DMS 273 treated with DMSO at 0.1 percent for 48 hours (cell line): ENCODE measurements around the gene TICAM1.
A peak's percentile ranks its signal among the peaks of the same experiment; 100 is the strongest.
"Not testable (repeated sequence)": the region's sequence is repeated elsewhere in the genome, so short reads cannot be mapped to it uniquely, and the experiment has no call there.

ENCODE experiments used
- DNase-seq: peaks from one replicate; lab custom pipeline; 2025; lab: John Stamatoyannopoulos, UW

TICAM1 gene

GRCh38 chr19:4844348-4845179 is 13.1 kb upstream of the TICAM1 start:
- DNase-seq, result no peak

DNA sequence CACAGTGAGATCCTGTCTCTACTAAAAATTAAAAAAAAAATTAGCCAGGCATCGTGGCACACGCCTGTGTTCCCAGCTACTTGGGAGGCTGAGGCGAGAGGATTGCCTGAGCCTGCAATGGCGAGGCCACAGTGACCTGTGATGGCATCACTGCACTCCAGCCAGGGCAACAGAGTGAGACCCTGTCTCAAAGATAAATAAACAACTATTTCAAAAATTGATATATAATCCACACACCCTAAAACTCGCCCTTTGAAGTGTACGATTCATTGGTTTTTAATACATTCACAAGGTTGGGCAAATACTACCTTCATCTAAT is 12.1 kb upstream of the TICAM1 start:
- no peak for DNase-seq

DNA sequence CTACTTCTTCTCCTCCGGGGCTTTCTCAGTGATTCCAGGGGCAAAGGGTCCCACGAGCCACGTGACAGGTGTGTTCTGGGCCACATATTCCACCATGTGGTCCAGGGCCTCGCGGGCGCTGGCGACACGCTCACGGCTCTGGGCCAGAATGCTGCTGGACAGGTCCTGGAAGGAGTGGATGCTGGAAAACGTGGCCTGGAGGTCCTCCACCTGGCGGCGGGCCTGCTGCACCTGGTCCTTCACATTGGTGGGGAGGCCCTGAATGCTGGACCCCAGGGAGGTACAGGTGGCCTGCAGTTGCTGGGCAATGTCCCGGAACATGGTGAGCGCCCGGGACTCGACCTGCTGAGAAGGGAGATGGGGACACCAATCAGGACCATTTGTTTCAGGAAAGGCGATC is 7.7 kb upstream of the TICAM1 start:
- no peak for DNase-seq

DNA sequence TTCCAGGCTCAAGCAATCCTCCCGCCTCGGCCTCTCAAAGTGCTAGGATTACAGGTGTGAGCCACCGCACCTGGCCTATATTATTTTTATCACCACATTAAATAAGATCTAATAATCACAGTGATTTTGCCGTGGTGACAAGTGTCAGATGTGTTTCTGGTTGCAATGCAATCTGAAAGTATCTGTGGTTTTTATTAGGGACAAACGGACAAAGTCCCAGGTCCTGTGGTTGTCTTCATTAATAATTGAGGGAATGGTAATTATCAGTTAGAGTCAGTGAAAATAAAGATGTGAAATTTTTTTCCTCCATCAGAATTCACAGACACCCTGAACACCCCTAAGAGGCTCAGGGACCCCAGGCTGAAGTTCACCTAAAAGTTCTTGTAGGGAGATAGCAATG is 1.3 kb upstream of the TICAM1 start:
- no peak for DNase-seq

GRCh38 chr19:4831979-4832340 is 448 bp upstream of the TICAM1 start:
- not testable (repeated sequence) for DNase-seq

DNA sequence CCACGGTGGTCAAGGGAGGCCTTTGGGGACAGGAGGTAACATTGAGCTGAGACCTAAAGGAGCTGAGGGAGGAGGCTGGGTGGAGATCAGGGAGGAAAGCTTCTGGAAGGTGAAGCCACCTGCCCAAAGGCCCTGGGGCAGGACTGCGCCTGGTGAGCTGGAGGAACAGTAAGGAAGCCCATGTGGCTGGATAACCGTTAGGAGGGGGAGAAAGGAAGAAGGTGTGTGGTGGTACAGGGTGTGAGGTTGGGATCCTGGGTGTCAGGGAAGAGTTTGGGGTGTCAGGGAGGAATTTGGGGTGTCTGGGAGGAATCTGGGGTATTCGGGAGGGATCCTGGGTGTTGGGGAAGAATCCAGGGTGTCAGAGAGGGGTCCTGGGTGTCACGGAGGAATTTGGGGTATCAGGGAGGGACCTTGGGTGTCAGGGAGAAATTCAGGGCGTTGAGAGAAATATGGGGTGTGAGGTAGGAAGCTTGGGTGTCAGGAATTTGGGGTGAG is 695 bp downstream of the TICAM1 start:
- no peak for DNase-seq

DNA sequence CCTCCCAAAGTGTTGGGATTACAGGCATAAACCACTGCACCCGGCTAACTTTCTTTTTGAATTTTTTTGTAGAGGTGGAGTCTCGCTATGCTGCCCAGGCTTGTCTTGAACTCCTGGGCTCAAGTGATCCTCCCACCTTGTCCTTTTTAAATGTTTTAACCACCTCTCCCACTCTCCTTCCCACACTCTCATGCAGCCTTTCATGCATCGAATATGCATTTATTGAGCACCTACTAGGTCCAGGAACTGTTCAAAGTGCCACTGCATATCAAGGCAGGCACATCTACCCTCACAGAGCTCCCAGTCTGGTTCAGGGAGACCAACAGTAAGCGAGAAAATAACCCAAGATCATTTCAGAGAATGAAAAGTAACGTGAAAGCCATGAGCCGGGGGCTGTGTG is 1.2 kb downstream of the TICAM1 start:
- DNase-seq, result no peak

DNA sequence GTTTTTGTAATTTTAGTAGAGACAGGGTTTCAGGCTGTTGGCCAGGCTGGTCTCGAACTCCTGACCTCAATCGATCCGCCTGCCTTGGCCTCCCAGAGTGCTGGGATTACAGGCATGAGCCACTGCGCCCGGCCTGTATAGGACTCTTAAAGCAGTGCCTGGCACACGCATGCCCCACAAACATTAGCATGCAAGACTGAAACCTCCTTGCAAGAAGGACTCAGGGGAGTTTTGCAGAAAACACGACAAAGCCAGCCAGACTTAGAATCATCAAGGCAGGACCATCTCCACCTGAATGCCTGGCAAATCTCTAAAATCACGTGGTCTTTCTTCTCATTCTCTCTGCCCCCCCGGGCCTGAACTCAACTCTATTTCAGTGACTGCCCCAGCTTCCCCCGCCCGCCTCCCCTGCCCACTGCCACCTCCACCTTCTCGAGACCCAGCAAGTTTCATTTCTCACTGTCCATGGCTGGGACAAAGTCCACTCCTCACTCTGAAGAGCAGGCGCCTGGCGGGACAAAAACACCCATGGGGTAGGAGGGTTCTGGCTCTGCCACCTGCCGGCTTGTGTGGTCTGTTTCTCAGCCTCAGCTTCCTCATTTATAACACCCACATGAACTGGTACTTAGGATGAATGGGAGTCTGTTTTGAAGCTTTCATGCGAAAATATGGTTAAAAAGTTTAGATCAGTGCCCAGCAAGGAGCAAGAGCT is 2.4 kb downstream of the TICAM1 start:
- no peak for DNase-seq

DNA sequence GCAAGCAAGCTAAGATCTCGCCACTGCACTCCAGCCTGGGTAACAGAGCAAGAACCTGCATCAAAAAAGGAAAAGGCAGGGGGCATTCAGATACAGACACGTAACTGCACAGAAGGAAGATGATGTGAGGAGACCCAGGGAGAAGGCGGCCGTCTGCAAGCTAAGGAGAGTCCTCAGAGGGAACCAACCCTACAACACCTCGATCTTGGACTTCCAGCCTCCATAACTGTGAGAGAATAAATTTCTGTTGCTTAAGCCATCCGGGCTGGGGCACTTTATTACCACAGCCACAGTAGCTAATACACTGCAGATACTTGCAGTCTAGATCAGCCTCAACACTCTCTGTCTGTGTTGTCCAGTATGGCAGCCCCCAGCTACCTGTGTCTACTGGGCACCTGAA is 7.9 kb downstream of the TICAM1 start:
- no peak for DNase-seq

- not testable (repeated sequence) for DNase-seq
Observed at GRCh38 chr19:4822354-4822753, 9.2 kb downstream of the TICAM1 start.

DNA sequence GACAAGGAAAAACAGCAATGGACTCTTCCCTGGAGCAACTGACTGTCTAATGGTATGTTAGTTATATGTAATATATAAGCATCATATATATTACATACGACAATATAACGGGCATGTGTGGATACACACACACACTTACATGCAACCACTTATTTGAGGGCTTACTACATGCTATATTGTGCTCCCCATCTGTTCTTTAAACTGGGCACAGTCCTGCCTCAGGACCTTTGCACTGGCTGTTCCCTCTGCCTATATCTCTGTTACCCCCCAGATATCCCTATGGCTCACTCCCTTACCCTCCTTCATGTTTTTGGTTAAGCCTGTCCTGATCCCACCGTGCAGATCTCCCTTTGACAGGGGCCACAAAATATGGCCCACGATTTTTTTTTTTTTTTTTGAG is 10.2 kb downstream of the TICAM1 start:
- no peak for DNase-seq

- DNase-seq, result no peak
Observed at GRCh38 chr19:4817467-4818277, 13.8 kb downstream of the TICAM1 start.

GRCh38 chr19:4816950-4817278 is 14.6 kb downstream of the TICAM1 start:
- no peak for DNase-seq

DNA sequence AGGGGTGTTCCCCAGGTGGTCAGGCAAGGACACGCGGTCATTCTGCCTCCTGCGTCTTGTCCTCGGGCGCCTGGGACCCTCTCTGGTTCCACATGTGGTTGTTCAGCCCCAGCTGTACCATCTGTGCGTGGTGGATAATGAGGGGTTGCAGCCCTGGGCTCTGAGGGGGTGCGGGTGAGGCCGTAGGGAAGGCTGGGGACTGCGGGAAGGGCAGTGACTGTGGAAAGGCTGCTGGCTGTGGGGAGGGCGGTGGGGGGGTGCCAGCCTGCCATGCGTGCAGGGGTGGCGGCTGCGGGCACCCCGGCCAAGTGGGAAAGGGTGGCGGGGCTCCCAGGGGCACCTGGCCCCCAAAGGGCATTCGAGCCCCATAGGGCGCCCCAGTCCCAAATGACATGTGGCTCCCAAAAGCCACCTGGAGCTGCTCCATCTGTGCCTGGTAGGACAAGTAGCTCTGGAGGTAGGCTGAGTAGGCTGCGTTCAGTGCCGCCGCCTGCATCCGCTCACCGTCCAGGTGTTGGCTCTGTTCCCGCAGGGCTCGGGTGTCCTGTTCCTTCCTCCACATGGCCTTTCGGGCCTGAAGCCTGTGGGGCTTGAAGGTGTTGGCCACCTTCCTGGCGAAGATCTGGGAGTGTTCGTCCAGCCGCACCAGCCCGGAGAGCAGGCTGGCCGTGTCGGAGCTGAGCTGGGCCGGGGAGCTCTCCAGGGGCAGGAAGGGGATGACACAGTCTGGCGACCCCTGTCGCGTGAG is 15.1 kb downstream of the TICAM1 start:
- no peak for DNase-seq

- DNase-seq, result peak; percentile 93
Observed at GRCh38 chr19:4815426-4816201, 15.9 kb downstream of the TICAM1 start.

- DNase-seq, result no peak
Observed at GRCh38 chr19:4814625-4815425, 16.7 kb downstream of the TICAM1 start.

DNA sequence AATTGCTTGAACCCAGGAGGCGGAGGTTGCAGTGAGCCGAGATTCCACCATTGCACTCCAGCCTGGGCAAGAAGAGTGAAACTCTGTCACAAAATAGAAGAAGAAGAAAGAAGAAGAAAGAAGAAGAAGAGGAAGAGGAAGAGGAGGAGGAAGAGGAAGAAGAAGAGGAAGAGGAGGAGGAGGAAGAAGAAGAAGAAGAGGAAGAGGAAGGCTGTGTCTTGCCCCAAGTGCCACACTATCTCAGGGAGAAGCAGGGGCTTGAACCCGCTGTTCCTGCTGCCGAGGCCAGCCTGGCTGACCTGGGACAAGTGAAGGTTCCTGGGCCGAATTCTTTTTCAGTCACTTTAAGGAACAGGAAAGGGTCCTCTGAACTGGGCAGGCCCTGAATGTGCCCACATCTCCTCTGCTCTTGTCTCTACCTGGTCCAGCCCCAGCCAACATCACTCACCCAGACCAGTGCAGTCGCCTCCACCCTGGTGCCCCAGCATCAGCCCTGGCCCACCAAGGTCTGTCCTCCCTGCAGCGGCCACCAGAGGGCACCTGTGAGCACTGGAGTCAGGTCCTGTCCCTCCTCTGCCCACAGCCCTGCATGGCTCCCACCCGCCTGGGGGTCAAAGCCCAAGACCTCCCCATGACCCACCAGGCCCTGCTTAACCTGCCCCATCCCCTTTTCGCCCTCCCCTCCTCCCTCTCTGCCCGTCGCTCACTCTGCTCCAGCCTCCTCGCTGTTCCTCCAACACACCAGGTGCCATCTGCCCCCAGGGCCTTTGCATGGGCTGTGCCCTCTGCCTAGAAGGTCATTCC is 20.0 kb downstream of the TICAM1 start:
- DNase-seq, result no peak

- no peak for DNase-seq
Observed at GRCh38 chr19:4807188-4807587, 24.3 kb downstream of the TICAM1 start.

DNA sequence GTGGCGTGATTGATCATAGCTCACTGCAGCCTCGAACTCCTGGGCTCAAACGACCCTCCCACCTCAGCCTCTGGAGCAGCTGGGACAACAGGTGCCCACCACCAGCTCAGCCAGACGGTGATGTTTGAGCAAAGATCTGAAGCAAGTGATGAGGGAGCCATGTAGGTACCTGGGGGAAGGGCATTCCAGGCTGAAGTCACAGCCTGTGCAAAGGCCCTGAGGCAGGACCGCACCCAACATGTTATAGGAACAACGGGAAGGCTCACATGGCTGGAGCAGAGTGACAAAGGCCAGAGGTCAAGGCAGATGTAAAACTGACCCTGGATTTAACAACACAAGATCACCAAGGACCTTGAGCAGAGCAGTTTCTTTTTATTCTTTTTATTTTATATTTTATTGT is 25.1 kb downstream of the TICAM1 start:
- DNase-seq, result no peak

DNA sequence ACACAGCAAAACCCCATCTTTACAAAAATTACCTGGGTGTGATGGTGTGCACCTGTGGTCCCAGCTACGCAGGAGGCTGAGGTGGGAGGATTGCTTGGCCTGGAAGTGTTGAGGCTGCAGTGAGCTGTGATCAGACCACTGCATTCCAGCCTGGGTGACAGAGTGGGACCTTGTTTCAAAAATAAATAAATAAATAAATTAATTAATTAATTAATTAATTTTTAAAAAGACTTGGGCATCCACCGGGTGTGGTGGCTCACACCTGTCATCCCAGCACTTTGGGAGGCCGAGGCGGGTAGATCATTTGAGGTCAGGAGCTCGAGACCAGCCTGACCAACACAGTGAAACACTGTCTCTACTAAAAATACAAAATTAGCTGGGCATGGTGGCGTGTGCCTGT is 26.4 kb downstream of the TICAM1 start:
- not testable (repeated sequence) for DNase-seq
